HG03066 (cell line): ENCODE data around the gene FAM217A.

Experiments used
- ATAC-seq: cut with Tn5 transposase; IDR thresholded peaks from one replicate; pipeline ENCODE4 v1.9.1; 2021; ENCODE audit warnings: low read depth; ENCODE audit not compliant: unreplicated experiment

FAM217A gene

DNA sequence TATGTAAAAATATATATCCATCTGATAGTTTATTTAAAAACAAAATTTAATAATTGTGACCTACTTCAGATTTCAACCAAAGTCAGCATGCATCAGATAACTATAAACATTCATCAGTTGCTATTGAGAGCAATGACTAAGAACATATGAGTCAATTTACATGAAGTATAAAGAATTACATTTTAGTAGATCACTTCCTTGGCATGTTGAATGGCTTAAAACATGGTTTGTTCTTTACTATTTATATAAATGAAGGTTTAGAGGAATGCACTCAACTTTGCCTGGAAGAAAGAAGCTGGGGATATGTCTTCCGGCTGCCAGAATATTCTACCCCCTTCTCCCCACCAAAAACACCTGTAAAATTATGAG lies 6.4 kb upstream of the FAM217A start:
- ATAC-seq, result no peak

DNA sequence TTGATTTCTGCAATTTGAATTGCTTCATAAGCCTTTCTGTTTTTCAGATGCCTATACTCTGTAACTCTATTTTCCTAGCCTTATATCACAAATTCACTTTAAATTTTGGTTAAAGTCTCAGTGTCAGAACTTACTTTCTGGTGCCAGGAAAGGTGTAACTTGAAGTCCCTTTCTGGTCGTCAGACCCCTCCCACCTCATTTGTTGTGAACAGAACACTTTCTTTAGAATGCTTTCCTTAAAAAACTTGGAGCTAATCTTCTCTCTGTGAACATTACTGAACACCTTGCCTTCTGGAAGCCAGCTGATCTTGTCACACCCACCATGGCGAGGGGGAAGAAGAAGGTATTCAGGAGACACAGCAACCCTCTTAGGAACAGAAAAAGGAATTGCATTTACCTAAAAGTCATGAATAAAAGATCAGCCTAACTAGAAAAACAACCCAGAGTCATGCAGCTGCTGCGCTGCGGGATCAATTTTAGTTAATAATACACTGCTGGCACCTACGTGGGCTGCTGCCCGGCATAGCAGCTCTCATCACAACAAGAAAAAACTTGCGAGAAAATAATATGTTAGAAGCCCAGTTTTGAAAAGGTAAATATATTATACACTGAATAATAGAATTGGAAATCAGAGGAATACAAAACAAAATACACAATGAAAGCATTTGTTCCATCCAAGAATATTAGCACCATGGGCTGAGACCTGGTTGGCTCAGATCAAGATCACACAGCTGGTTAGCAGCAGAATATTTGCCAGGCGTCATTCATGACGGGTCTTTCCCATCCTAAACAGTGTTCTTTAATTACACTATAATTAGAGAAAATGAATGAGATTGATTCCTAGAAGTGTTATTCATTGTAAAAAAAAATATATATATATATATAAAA lies 5.8 kb upstream of the FAM217A start:
- no peak for ATAC-seq

DNA sequence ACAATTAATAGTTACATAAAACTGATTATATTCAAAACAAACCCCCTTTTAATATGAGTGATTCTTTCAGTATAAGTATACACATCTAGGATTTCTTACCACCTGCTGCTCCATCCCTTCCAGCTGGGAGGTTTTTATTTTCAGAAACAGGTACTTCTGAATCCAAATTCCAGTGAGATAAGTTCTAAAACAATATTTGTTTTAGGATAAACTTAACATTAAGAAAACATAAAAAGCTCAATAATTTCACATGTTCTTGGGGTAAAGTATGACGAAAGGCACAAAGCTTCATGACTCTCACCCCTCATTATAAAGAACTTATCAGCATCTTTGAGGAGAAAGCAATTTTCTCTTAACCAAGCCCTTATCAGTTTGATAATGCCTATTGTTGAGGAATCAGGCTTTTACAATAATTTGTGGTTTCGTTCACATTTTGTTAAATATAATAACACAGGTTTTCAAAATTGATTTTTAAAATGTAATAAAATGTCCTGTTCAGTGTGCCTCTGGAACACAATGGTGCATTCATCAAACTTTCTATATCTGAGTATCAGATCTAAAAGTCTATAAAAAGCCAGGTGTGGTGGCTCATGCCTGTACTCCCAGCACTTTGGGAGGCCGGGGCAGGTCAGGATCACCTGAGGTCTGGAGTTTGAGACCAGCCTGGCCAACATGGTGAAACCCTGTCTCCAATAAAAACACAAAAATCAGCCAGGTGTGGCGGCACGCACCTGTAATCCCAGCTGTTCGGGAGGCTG lies 4.3 kb downstream of the FAM217A start:
- no peak for ATAC-seq

DNA sequence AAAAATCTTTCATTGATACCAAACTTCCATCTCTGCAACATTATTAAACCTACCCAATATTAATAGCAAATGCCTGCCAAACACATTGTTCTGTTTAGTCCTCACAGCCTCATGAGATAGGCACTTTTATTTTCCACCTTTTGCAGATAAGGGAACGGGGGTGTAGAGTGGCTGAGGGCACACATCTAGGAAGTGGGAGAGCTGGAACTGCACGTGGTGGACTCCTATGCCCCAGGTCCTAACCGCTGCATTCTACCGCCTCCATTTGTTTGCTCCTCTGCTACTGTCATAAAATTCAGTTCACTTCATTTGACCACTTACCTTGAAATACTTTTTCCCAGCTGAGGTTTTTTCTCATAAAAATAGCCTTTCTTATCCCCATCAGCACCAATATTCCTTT lies 7.6 kb downstream of the FAM217A start:
- ATAC-seq, result no peak

DNA sequence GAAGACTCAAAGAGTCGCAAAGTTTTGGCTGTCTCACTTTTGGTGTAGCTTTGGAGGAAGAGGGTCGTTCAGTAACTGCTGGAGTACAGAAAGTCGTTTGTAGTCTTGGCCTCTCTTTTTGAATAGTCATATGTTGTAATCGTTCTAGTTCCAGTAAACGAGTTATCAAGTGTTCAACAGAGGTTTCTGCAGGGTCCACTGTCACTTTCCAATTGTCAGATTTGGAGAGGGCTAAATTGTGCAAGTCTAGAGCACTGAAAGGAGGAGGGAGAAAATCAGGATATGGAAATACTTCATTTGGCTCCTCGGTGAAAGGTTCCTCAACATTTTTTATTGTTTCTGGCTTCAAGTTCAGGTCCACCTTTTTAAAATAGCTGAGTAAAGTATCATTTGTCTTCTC lies 9.7 kb downstream of the FAM217A start:
- ATAC-seq, result no peak

DNA sequence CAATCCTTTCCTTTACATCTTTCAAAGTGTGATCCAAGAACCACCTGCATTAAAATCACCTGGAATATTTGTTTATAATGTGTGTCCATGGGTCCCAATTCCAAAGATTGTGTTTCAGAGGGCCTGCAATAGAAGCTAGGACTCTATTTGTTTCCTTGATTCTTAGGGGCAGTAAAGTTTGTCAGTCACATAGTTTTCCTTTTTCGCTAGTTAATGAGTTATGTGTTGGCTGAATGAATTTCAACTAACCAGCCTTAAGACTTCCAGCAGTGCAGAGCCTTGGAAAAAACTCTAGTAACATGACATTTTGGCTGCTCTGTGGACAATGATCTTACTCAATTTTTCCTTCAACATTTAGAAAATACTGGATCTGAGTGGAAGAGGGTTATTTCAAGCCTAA lies 11.3 kb downstream of the FAM217A start:
- ATAC-seq, result no peak

DNA sequence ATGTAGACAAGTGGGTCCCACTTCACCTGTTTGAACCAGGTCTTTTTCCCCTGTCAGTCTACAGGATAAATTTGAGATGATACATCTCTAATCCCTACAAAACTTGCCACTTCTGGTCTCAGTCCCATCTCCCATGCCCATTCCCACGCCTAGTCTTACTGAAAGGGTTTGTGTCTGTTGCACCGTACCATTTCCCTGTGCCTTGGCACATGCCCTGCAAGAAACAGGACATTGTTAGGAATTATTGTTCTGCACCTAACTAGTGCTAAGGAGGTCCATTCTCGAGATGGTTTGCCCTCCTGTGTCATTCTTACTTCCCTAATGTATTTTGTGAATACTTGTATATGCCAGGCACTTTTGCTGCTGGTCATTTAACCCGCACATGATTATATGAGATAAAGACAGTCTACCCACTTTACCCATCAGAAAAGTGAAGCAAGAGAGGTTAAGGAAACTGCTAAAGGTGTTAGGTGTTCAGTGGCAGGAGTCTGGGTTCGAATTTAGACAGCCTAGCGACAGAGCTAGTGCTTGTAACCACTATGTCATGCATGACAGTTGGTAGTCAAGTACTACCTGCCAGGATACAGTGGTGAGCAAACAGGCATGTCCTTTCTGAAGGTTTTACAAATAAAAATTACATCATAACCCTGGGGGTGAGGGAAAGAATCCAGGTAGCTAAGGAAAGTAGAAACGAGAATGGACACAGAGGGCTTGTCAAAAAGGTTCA lies 12.7 kb downstream of the FAM217A start:
- ATAC-seq, result no peak

DNA sequence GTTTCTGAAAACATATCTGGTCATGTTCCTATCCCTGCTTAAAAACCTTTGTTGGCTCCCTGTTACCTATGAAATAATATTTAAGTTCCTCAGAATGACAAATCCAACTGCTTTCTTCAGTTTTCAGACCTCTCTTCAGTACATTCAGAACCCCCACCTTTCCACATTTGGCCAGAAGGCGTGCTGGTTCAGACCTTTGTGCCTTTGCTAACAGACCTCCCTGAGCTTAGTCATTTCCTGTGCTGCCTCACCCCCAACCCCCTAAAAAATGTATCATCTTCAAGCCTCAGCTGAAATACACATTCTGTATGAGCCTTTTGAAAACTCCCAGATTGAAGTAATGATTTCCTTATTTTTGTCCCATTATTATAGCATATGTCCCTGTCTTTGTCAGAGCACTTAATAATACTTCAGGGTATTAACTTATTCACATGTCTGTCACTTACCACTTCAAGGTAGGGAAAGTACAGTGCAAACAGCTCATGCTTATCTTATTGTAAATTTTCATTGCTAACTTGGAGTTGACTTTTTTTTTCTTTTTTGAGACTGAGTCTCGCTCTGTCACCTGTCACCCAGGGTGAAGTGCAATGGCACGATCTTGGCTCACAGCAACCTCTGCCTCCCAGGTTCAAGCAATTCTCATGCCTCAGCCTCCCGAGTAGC lies 19.7 kb downstream of the FAM217A start:
- ATAC-seq, result no peak

DNA sequence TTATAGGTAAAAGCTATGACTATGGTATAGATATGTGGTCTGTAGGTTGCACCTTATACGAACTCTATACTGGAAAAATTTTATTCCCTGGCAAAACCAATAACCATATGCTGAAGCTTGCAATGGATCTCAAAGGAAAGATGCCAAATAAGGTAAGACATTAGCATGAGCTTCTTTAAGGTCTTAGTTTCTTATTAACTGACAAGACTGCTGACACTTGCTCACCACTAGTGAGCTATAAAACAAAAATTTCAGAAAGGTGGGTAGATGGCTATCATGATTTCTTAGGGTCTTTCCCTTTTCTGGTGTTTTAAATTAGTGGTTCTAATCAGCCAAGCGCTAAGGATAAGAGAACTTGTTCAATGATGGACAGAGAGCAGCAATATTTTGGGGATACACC lies 21.9 kb downstream of the FAM217A start:
- ATAC-seq, result no peak

DNA sequence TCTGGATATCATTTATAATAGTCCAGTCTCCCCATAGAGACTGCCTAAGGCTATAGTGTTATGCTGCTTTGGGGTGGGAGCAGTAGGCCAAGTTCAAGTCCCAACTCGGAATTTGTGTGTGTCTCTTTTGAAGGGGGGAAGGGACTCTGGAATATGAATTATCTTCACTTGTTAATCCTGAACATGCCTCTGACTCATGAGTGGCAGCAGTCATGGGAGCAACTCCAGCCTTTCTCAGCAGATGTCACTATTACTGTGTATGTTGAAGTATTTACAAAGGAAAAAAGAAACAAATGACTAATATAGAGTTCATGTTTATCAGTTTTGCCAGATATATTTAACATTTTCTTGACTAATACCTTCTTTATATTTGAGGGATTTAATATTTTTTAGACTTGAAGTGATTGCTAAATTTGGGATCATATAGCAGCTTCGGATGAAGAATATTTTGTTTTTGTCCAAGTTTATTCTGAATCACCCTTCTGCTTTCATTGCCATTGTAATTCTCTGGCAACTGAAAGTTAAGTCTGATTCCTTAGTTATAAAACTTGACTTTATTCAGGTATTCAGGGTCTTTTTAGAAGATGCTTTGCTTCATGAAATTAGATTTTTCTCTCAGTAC lies 23.4 kb downstream of the FAM217A start:
- no peak for ATAC-seq

DNA sequence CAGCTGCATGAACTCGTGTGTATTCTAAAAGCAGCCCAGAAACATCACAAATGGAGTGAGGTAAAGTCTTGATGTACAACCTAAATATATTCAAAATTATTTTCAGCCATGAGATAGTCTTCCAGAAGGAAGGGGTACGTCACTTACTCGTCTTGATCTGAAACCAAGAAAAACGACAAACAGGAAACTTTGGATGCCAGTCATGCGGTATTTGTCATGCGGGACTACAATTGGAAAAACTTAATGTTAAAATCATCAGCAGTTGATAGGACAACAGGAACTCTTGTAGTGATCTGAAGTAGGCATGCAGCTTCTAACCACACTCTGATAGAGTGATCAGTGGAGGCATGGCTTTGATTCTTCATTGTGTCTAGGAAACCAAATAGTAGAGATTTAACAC lies 29.7 kb downstream of the FAM217A start:
- no peak for ATAC-seq

DNA sequence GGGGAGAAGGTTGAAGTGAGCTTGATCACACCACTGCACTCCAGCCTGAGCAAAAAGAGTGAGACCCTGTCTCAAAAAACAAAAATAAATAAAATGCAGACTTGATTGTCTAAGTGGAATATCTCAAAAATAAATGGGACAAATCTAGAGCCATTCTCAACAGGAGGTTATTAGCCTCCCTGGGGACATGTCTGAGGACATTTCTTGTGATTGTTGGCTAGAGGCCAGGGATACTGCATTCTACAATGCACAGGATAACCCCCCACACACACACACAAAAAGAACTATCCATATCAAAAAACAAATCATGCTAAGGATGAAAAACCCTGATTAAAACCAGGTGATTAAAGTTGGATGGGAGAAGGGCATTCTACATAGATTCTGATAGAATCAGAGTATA lies 37.5 kb downstream of the FAM217A start:
- no peak for ATAC-seq

DNA sequence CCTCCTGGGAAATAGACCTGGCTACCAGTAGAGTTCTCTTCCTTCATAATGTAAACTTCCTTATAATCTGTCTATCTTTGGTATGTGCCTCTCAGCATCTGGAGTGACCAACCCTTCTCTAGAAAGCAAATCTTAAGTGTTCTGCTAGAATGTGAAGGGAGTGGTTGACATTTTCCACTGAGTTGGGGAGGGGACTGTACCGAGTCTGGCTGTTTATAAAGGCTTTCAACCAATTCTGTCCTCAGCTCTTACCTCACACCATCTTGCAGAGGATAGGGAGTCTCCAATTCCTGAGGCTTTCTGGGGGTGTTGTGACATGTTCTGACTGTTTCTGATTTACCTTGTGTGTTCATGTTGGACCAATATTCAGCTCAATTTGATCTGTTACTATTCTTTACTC lies 39.6 kb downstream of the FAM217A start:
- ATAC-seq, result no peak

DNA sequence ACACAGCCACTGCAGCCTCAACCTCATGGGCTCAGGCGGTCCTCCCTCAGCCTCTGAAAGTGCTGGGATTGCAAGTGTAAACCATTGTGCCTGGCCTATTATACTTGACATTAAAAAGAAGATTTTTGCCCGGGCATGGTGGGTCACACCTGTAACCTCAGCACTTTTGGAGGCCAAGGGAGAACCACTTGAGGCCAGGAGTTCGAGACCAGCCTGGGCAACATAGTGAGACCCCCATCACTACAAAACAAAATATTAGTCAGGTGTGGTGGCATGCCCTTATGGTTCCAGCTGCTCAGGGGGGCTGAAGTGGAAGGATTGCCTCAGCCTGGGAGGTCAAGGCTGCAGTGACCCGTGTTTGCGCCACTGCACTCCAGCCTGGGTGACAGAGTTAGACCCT lies 42.4 kb downstream of the FAM217A start:
- ATAC-seq, result no peak

DNA sequence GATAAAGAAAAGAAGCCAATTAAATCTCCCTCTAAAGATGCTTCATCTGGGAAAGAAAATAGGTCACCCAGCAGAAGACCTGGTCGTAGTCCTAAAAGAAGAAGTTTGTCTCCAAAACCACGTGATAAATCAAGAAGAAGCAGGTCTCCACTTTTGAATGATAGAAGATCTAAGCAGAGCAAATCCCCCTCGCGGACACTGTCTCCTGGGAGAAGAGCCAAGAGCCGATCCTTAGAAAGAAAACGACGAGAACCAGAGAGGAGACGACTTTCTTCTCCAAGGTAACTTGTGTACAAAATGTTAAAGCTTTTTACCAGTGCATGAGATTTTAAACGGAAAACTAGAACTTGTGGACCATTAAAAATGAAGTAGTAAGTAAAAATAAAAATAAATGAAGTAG lies 46.5 kb downstream of the FAM217A start:
- ATAC-seq, result no peak

DNA sequence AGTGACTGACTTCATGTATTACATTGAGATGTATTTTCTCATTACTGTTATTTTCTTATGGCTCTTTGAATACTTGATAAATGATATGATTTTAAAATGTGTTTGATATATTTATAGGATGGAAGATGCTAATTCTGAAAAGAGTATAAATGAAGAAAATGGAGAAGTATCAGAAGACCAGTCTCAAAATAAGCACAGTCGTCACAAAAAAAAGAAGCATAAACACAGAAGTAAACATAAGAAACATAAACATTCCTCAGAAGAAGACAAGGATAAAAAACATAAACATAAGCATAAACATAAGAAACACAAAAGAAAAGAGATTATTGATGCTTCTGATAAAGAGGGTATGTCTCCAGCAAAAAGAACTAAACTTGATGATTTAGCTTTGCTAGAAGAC lies 47.5 kb downstream of the FAM217A start:
- no peak for ATAC-seq

DNA sequence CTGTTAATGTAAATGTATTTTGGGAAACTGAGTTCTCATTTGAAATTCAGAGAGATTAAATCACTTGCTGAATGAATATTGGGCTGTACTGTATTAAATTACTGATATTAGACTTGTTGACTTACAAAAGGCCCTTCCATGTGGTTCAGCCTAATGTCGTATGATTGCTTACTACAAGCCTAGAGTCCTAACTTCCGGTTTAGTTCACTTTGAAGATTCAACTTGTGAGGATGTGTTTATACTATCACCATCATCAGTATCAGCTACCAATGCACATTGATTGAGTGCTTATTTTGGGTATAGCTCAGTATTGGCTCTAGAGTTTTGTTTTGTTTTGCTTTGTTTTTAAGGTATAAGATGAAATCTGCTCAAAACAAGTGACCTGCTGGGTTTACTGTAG lies 48.3 kb downstream of the FAM217A start:
- ATAC-seq, result no peak

DNA sequence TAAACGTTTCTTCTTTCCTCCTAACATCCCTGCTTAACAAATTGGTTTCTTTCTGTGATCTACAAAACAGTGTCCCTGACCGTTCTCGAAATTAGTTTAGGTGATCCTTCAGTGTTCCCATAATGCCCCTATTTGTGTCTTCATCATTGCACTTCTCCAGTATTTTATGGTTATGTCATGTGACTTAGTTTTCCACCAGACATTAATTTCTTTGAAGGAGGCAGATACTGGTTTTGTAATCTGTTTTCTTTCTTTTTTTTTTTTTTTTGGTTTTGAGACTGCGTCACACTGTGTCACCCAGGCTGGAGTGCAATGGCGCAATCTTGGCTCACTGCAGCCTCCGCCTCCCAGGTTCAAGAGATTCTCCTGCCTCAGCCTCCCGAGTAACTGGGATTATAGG lies 49.2 kb downstream of the FAM217A start:
- ATAC-seq, result no peak

DNA sequence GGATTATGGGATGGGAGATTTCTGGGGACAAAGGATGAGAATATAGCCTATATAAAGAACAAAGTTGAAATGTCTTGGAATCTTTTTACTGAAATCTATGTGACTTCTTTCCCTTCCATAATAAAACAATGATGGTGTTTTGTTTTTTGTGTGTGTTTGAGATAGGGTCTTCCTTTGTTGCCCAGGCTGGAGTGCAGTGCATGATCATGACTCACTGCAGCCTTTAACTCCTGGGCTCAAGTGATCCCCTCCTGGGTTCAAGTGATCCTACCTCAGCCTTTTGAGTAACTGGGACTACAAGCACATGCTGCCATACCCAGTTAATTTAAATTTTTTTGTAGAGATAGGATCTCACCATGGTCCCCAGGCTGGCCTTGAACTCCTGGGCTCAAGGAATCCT lies 50.9 kb downstream of the FAM217A start:
- ATAC-seq, result no peak

DNA sequence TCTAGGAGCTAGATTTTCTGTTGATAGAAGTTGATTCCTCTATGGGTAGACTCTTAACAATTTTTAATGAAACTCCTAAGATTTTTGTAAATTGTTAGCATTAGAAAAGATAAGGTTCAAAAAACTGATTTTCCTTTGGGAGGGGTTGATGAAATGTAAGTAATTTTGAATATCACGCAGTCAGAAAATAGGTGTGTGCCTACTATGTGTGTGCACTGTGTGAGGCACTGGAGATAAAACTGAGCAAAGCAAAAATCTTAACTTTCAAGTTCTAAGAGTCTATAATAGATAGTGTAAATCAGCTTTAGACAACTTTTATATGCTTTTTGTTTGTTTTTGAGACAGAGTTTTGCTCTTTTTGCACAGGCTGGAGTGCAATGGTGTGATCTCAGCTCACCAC lies 53.3 kb downstream of the FAM217A start:
- no peak for ATAC-seq
